ENCODE results near the gene TDRD10.
A peak's percentile ranks its signal among the peaks of the same experiment; 100 is the strongest.

TDRD10 gene

DNA sequence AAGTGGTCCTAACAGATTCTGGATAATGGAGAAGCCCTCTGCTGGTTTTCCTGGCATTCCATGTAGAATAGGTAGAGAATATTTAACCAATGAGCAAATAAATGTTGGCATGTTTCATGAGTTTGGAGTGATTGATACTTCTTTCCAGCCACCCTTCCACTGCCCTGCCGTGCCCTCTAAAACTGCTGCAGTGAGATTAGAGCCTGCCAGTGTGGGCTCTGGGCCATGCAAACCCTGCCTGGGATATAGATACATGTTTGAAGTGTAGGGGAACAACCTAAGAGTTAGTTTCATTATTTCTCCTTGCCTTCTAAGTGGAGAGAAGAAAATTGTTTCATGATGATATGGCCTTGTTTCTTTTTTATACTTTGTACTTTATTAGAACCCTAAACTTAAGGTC, 46.0 kb downstream of the TDRD10 start:
- DNase-seq, result no peak
- intact Hi-C loops (cut with DNase I), result no loop called here

- no peak for DNase-seq
- intact Hi-C loops (cut with DNase I), result no loop called here
These were observed 47.3 kb downstream of the TDRD10 start for GRCh38 chr1:154549202-154549770.

GRCh38 chr1:154550070-154550469, 48.1 kb downstream of the TDRD10 start:
- no peak for DNase-seq
- intact Hi-C loops (cut with DNase I), result loop anchor here (10.0 kb wide), 2 partner anchors 425 to 515 kb away; partner anchors contain the start of genes CKS1B, EFNA4 and SHC1

DNA sequence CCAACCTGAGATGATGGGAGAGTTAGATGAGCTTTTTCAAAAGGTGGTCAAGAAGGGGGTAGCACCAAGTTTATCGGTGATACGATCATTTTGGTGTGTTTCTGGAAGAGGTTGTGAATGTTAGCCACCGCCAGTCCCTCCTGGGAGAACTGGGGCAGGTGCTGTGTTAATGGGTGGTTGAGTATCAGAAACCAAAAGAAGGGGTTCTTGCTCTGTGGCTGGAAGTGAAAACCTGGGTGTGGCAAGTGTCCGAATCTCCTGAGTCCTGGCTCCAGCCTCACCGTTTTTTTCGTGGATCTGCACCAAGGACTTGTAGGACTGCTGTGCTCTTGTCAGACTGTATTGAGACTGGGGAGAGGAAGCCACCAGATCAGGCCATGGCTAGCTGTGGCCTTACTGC, 48.6 kb downstream of the TDRD10 start:
- intact Hi-C loops (cut with DNase I), result loop anchor here (10.0 kb wide), 2 partner anchors 424 to 514 kb away; partner anchors contain the start of genes CKS1B, EFNA4 and SHC1
- DNase-seq, result no peak

DNA sequence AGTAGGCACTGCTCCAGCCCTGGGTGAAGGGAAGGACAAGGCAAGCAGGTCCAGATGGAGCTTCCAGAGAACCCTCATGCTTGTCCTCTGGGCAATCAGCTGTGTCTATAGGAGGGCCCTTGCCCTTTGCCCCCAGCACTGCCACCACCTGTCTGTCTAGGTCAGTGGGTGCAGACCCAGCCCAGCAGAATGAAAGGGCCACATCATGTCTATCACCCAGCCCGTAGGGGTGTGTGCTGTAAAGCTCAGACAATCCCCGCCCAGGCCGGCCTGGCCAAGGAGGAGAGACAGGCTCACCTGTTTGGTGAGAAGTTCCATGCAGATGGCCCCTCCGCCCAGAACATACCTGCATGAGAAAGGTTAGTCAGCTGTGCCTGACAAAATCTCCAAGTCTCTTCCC, 49.5 kb downstream of the TDRD10 start:
- intact Hi-C loops (cut with DNase I), result loop anchor here (10.0 kb wide), 2 partner anchors 423 to 513 kb away; partner anchors contain the start of genes CKS1B, EFNA4 and SHC1

GRCh38 chr1:154552036-154552435, 50.0 kb downstream of the TDRD10 start:
- intact Hi-C loops (cut with DNase I), result loop anchor here (10.0 kb wide), 2 partner anchors 423 to 513 kb away; partner anchors contain the start of genes CKS1B, EFNA4 and SHC1
- DNase-seq, result no peak

More for the DNA sequence above, 49.5 kb downstream of the TDRD10 start:
- no peak for DNase-seq

GRCh38 chr1:154553056-154554030, 51.3 kb downstream of the TDRD10 start:
- intact Hi-C loops (cut with DNase I), result loop anchor here (10.0 kb wide), 2 partner anchors 421 to 511 kb away; partner anchors contain the start of genes CKS1B, EFNA4 and SHC1
- no peak for DNase-seq

DNA sequence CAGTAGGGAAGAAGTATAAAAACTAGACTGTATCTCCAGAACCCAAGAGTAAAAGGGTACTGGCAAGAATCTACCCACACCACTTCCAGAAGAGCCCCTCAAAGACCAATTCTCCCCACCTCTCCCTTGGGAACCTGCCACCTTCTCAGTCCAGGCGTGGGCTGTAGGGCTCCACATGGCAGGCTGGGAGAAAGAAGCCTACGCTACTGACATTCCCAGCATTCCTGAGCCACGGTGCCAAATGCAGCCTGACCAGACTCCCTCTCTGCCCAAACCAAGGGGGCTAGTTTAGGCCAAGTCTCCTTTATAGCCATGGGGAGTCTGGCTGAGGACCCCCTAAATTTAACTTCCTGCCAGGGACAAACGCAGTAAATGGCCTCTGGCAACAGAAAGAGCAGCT, 54.4 kb downstream of the TDRD10 start:
- no peak for DNase-seq
- intact Hi-C loops (cut with DNase I), result loop anchor here (10.0 kb wide), 2 partner anchors 418 to 508 kb away; partner anchors contain the start of genes CKS1B, EFNA4 and SHC1

DNA sequence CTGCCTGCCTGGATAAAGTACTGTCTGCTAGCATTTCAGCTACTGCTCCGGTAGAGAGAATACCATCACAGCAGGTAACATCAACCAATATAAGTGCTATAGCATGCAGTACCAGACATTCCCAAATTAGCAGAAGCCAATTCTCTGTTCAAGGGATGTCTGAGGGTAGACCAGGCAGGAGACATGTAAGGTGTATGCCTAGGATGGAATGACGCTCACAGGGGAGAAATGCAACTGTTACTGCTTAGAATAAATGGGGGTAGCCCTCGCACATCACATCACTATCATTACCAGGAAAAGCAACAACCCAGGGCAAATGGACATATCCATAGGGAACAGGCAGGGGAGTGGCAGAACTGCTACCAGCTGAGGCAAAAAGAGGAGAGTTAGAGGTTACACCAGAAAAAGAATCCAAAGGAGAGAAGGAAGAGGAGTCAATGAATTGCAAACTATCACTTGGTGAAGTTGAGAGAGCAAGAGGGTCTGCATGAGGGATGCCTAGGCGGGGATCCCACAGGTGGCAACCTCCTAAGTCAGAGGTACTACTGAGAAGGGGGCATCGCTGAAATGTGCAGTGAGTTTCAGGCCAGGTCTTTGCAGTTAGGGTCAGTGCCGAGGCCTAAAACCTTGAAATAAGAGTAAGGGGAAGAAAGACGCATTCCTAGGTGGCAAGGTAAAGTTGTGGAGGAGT, 55.4 kb downstream of the TDRD10 start:
- DNase-seq, result no peak
- intact Hi-C loops (cut with DNase I), result loop anchor here (10.0 kb wide), 2 partner anchors 417 to 507 kb away; partner anchors contain the start of genes CKS1B, EFNA4 and SHC1

GRCh38 chr1:154557939-154558719, 56.1 kb downstream of the TDRD10 start, which contains the start of gene UBE2Q1:
TSS of gene UBE2Q1 (minus strand) at chr1:154558662. CDS start at chr1:154558553, 109 bp downstream.
- peak in 4 of 10 donors; percentile 26 to 90 (median 58) for DNase-seq

DNA sequence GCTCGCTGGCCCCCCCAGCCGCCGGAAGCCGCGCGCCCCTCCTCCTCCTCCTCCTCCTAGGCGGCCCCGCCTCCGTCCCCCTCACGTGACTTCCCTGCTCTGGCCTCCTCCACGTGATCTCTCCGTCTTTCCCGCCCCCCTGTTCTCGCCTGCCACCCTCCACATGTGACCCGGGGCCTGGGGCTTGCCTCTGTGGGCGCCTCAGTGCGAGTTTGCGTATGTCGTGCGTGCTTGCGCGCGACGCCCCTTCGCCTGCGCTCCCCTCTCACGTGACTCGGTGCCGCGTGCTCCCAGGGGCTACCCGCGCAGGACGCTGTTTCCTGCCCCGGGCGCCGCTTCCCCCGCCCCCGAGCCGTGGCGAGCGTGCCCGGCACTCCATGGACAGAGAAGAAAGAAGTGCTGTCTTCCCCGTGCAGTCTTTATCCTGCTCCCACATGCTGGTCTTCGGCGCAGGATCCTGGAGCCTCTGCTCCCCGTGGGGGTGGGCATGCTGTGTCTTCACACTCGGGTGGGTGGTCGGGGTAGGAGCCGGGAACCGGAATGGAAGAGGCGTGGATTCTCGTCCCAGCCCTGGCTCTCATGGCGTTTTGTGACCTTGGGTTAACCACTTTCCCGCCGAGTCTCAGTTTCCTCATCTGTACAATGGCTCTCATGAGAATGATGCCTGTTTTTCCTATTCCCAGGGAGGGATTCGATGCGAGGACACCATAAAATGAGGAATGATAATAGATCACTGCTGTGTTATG, 56.9 kb downstream of the TDRD10 start:
- intact Hi-C loops (cut with DNase I), result loop anchor here (1.0 to 10.0 kb wide), 7 partner anchors 68 to 506 kb away; partner anchors contain the start of genes CKS1B, EFNA4, KCNN3 and PMVK
- peak; percentile 98 to 100 (median 99) for DNase-seq

More at GRCh38 chr1:154557939-154558719, 56.1 kb downstream of the TDRD10 start, which contains the start of gene UBE2Q1:
- intact Hi-C loops (cut with DNase I), result loop anchor here (2.0 to 10.0 kb wide), 6 partner anchors 69 to 507 kb away; partner anchors contain the start of genes CKS1B, EFNA4, KCNN3 and PMVK

DNA sequence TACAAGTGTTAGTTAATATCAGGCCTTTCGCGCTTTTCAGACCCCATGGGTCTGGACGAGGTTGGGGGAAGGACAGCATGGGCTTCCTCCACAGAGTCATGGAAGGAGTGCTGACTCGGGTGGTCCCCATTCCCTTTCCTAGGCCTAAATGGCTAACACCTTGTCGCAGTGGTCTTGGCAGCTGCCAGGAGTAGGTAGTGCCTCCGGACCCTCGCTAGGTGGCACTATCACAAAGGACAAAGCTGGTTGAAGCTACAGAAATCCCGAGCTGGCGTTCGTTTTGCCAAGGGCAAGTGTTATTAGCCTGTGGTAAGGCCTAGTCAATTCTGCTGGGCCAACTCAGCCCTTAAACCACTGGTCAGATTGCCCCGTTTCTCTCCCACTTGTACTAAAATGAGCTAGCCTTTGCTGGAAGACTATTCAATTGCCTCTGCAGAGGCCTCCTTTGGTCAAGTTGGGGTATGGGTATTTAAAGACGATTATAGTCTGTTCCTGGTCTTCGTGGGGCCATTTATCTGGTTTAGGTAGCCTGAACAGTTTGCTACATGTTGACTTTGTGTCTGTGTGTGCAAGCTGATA, 57.5 kb downstream of the TDRD10 start:
- DNase-seq, result peak; percentile 83 to 98 (median 88)
- intact Hi-C loops (cut with DNase I), result loop anchor here (1.0 to 10.0 kb wide), 7 partner anchors 67 to 505 kb away; partner anchors contain the start of genes CKS1B, EFNA4, KCNN3 and PMVK

DNA sequence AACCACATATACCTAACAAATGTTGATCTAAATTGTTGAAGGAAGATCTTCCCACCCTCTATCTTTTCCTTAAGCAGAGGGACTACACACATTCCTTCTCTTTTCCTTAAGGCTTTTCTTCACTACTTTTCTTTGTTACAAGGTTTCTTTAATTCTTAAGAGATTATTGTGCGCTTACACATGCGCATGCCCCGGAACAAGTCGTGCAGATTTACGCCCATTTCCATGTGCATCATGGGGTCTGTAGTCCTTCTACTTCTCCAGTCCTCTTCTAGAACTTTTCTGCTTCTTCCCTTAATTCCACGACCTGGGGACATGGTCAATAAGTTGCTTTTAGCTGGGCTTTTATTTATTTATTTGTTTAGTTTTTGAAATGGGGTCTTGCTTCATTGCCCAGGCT, 63.9 kb downstream of the TDRD10 start:
- no peak for DNase-seq
- intact Hi-C loops (cut with DNase I), result loop anchor here (5.0 kb wide), 1 partner anchor 41 kb away; the partner anchor contains the start of gene ADAR

- intact Hi-C loops (cut with DNase I), result loop anchor here (5.0 kb wide), 1 partner anchor 40 kb away; the partner anchor contains the start of gene ADAR
- peak; percentile 52 to 94 (median 72) for DNase-seq
These were observed 65.6 kb downstream of the TDRD10 start, which contains the start of gene CHRNB2 for GRCh38 chr1:154567386-154568156. TSS of gene CHRNB2 (plus strand) at chr1:154567778. CDS start at chr1:154568045, 267 bp downstream.

GRCh38 chr1:154568157-154568815, 66.3 kb downstream of the TDRD10 start:
- intact Hi-C loops (cut with DNase I), result loop anchor here (5.0 kb wide), 1 partner anchor 39 kb away; the partner anchor contains the start of gene ADAR
- peak in 2 of 10 donors; percentile 67 to 80 for DNase-seq
